Panc1 (cell line): ENCODE results near the gene SP110.

ENCODE experiments used
- POLR2AphosphoS5 ChIP-seq: IDR thresholded peaks from 2 replicates; pipeline ENCODE4 v1.6.1; 2012; ENCODE audit warnings: mild to moderate bottlenecking, low read depth, low read length, moderate library complexity
- SIN3A ChIP-seq: IDR thresholded peaks from 2 replicates; pipeline ENCODE4 v1.6.1; 2012; ENCODE audit warnings: low read depth, mild to moderate bottlenecking, low read length, moderate library complexity, borderline replicate concordance; ENCODE audit not compliant: insufficient read depth
- TF ChIP-seq, protein P1 (sequence below): fragments of 450-650 bp; IDR thresholded peaks from 2 replicates; pipeline ENCODE4 v1.5.1; 2017; ENCODE audit warnings: mild to moderate bottlenecking

DNA sequence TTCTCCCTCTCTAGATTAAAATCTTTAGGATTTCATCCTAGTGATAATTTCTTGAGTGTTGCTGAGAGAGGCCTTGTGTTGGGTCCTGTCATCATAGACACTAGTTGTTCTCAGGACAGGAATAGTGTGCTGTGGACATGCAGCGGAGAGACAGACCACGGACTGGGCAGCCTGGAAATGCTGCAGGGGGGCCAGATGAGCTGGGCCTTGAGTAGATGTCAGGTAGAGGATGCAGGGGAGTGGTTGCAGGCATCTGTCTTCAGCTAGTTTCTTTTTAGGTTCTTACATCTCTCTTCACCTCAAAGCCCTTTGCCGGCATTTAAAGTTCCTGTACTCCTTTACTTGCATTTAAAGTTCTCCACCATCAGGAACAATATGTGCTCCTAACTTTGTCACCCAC lies 42.8 kb downstream of the SP110 start:
- no peak for TF ChIP-seq POLR2AphosphoS5
- TF ChIP-seq, protein P1, sequence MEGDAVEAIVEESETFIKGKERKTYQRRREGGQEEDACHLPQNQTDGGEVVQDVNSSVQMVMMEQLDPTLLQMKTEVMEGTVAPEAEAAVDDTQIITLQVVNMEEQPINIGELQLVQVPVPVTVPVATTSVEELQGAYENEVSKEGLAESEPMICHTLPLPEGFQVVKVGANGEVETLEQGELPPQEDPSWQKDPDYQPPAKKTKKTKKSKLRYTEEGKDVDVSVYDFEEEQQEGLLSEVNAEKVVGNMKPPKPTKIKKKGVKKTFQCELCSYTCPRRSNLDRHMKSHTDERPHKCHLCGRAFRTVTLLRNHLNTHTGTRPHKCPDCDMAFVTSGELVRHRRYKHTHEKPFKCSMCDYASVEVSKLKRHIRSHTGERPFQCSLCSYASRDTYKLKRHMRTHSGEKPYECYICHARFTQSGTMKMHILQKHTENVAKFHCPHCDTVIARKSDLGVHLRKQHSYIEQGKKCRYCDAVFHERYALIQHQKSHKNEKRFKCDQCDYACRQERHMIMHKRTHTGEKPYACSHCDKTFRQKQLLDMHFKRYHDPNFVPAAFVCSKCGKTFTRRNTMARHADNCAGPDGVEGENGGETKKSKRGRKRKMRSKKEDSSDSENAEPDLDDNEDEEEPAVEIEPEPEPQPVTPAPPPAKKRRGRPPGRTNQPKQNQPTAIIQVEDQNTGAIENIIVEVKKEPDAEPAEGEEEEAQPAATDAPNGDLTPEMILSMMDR: no peak
- TF ChIP-seq SIN3A: no peak
